Inflammatory macrophage treated with lipopolysaccharide for 4 hours (primary cell): ENCODE results near the gene LPIN1.

ENCODE experiments used
- DNase-seq: peaks from one replicate; pipeline ENCODE4 v3.0.0-alpha.2; 2020

LPIN1 gene

DNA sequence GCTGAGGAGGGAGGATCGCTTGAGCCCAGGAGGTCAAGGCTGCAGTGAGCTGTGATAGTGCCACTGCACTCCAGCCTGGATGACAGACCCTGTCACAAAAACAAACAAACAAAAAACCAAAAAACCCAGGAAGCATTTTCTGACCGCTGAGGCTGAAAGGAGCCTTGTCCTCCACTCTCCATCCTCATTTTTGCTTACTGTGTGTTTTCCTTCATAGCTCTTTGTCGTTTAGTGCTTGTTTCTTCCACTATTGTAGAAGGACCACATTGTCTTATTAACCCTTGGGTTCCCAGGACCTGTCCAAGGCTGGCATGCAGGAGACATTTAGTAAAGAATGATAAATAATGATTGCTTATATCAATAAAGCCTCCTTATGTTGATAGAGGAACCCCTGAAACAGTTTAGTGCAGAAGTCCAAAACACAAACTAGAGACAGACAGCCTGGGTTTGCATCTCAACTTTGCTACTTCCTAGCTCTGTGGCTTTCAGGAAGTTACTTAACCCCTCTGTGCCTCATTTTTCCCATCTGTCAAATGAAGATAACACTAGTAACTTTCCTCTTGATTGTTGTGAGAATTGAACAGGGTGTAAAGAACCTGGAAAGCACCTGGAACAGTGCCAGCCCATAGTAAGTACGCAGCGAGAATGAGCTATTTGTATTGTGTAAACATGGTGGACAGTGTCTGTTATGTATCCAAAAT, 126.0 kb downstream of the LPIN1 start:
- peak; percentile 31 for DNase-seq

DNA sequence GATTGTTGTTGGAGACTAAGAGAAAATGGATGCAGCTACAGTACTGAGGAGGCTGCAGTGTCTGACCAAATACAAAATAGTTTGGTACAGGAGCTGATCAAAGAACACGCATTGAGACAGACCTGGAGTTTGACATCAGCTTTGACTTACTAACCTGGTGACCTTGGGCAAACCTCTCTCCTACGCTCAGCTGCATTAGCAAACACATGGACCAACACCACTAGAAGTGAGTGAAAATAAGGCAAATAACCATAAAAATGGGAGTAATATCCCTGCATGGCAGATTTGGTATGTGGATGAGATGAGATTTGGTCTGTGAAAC, 126.5 kb downstream of the LPIN1 start:
- DNase-seq = no peak

DNA sequence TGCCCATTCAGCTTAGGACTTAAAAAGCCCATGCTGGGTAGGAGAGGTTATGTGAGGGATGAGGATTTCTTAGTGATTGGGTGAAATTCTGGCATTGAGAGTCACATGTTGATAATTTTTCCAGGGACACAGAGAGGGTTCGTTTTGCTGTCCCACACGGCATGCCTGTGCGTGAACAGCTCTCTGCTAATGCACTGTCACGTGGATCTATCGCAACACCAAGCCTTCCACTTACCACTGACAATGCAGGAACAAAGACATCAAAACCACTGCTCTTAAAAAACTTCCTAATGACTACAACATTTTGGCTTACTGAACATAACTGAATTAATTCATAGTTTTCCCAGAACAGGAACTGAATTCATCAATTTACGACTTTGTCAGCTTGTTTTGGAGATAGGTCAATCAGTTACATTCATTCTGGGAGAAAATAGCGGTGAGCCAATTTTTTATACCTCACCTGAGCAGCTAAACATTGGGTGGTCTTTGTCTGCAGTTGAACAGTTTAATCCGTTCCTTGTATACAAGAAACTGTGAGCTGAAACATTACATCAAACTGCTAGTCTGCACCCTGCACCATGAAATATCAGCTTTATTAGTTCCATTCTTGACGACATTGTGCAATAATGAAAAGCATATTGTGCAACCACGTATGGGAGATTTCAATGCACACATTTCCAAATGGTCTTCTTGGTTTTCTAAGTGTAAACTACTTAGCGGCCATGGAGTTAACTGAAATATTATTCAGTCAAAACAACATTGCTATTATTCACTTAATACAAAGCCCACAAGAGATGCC, 127.1 kb downstream of the LPIN1 start:
- DNase-seq = peak; percentile 76

DNA sequence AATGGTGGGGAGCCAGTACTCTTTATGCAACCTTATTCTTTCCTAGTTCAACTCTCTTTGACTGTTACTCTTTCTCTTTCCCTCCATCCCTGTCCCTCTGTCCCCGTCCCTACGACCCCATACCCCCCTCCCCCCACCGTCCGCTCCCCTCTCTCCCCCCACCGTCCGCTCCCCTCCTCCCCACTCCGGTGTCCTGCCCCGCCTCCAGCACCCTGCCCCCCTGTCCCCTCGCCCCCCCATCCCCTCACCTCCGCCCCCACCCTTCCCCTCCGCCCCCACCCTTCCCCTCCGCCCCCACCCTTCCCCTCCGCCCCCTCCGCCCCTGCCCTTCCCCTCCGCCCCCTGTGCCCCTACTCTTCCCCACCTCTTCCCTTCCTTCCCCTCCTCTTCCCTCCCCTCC, 128.4 kb downstream of the LPIN1 start:
- DNase-seq = no peak

DNA sequence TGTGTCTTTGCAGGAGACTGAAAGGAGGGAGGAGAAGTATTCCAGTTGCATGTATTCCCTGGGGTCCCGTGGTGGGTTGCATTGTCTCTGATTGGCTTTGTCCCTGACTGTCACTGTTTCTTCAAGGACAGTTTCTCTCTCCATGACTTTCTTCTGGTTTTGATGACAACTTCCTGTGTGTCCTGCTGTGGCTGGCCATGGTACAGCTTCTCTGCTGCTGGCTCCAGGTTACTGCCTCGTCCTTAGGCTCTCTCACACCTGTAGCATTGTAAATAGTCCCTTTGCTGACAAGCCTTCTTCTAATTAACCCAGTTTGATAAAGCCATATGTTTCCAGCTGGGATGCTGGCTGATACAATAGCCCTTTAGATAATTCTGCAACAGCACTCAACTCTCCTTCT, 129.0 kb downstream of the LPIN1 start:
- no peak for DNase-seq

DNA sequence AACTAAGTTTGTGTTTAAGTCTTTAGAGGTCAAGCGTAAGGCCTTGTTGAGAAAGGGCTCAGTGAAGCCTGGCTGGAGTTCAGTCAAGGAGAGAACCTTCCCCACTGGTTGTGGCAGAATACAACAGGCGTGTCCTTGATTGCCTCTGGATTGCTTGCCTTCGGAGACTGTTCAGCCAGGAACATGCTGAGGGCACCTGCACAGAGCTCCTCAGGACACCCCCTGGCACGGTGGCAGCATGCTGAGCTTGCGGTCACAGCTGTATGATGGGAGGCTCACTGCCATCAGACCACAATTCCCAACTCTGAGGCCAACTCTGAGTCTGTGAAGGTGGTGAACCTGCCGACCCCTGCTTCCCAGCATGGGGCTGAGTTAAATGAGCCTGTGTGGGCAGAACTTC, 130.0 kb downstream of the LPIN1 start:
- DNase-seq = no peak

DNA sequence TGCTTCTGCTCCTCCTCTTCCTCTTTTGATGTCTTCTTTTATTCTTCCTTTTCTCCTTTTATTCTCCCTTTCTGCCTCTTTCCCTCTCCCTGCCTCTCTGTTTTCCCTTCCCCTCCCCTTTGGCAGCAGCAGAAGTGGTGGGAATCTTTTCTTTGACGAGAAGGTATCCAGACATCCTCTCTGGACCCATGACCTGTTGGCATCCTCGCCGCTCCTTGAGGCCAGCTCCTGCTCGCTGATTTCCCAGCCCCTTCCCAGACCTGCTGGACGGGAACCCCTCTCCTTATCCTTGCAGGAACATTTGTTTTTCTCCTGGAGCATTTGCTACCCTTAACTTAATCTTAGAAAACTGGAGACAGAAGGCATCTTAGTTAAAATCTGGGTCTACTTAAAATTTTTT, 130.5 kb downstream of the LPIN1 start:
- no peak for DNase-seq
